ENCODE data around the gene ZBTB40.

Gene ZBTB40

GRCh38 chr1:22415489-22415888, 36.2 kb upstream of the ZBTB40 start (continued):
- TF ChIP-seq BCL11A (tag by site-specific recombination; IDR thresholded peaks at IDR 0.05; ENCODE audit: low read depth): no peak
- TF ChIP-seq INSM2 (tag by site-specific recombination; IDR thresholded peaks at IDR 0.05): no peak
- no peak for TF ChIP-seq ZNF692 (tag by site-specific recombination; IDR thresholded peaks at IDR 0.05)
- no peak for TF ChIP-seq PRDM4 (tag by site-specific recombination; IDR thresholded peaks at IDR 0.05)

- no peaks in the 10 kb centered on the region for H3K36me3 ChIP-seq (ENCODE audit: control insufficient read depth in 2 of 2, insufficient read depth in 1 of 2, low read length in 2 of 2)
- H3K4me3 ChIP-seq (ENCODE audit: low read depth, low read length): no peak overlapping the region
- H3K27ac ChIP-seq (ENCODE audit: extremely low read depth, low read depth, low read length): no peak overlapping the region
- peaks cover 5% of the 10 kb centered on the region; the same call in 1 of the 2 replicates for H3K4me1 ChIP-seq (ENCODE audit: control insufficient read depth, insufficient read depth, low read length)
- ChIA-PET CTCF (interaction anchor here (0.6 to 4.9 kb wide), 47 partner anchors 10 to 1635 kb away, joined by 3 to 61 read pairs (median 4); partner anchors contain the start of gene C1QC), POLR2A (no interaction called here)
- no peaks in the 10 kb centered on the region for H3K9me3 ChIP-seq (ENCODE audit: control insufficient read depth, insufficient read depth, low read depth, low read length)
- TF ChIP-seq ZXDB (tag by site-specific recombination; IDR thresholded peaks at IDR 0.05) (0 out of 2 replicates have a peak, but pooled peaks have one; percentile 44), ZNF280C (tag by site-specific recombination; IDR thresholded peaks at IDR 0.05) (no peak), ZNF654 (tag by site-specific recombination; IDR thresholded peaks at IDR 0.05; ENCODE audit: low read depth) (peak; percentile 99), CTCF (tag by site-specific recombination; IDR thresholded peaks at IDR 0.05) (peak; percentile 92), ZNF660 (tag by site-specific recombination; IDR thresholded peaks at IDR 0.05) (peak; percentile 69), PRDM1 (tag by site-specific recombination; IDR thresholded peaks at IDR 0.05) (no peak), ZNF335 (tag by site-specific recombination; conservative IDR thresholded peaks at IDR 0.05) (no peak), KLF8 (tag by site-specific recombination; IDR thresholded peaks at IDR 0.05) (peak; percentile 55; the same call in 1 of the 2 replicates), ZEB2 (tag by site-specific recombination; IDR thresholded peaks at IDR 0.05) (peak; percentile 56), ZNF692 (tag by site-specific recombination; IDR thresholded peaks at IDR 0.05) (0 out of 2 replicates have a peak, but pooled peaks have one; percentile 30), ZNF768 (tag by site-specific recombination; IDR thresholded peaks at IDR 0.05) (peak; percentile 84), SP7 (tag by site-specific recombination; IDR thresholded peaks at IDR 0.05) (peak; percentile 51; the same call in 1 of the 2 replicates), INSM2 (tag by site-specific recombination; IDR thresholded peaks at IDR 0.05) (0 out of 2 replicates have a peak, but pooled peaks have one; percentile 12), ZNF24 (tag by site-specific recombination; IDR thresholded peaks at IDR 0.05) (0 out of 2 replicates have a peak, but pooled peaks have one; percentile 31), KLF9 (tag by site-specific recombination; IDR thresholded peaks at IDR 0.05; ENCODE audit: low read depth) (peak; percentile 92), GLIS1 (tag by site-specific recombination; IDR thresholded peaks at IDR 0.05) (peak; percentile 66), BCL11B (tag by site-specific recombination; IDR thresholded peaks at IDR 0.05; ENCODE audit: low read depth) (0 out of 2 replicates have a peak, but pooled peaks have one; percentile 19)
Observed at GRCh38 chr1:22416555-22417454, 34.8 kb upstream of the ZBTB40 start.
